ENCODE data around the gene ADCK1. TPM values are rescaled to one million over a fixed set of nuclear protein-coding genes. Genes with fewer than 3 reads are reported as not detected.

The ADCK1 gene
- total RNA-seq, 1 experiment from 2014 or later = 12.2 TPM

- DNase-seq = no peak
- Histone ChIP-seq H3K27ac (ENCODE audit: insufficient read length, low read depth, low read length) (no peak overlapping the region), H2BK12ac (ENCODE audit: insufficient read length, low read depth, low read length) (no peak overlapping the region), H4K91ac (ENCODE audit: insufficient read length, low read depth, low read length) (no peak overlapping the region), H3K9me3 (ENCODE audit: control insufficient read depth, low read depth, low read length) (no peaks in the 10 kb centered on the region), H3K56ac (ENCODE audit: insufficient read length, low read depth, low read length) (no peak overlapping the region), H4K20me1 (ENCODE audit: control insufficient read depth, insufficient read depth, insufficient read length) (no peaks in the 10 kb centered on the region), H4K8ac (replicated peaks; ENCODE audit: insufficient read length, low read depth, low read length) (no peak overlapping the region), H2AFZ (ENCODE audit: low read length) (no peak overlapping the region), H2AK5ac (ENCODE audit: insufficient read length, low read length) (no peak overlapping the region), H3K27me3 (ENCODE audit: insufficient read depth, low read length) (no peaks in the 10 kb centered on the region), H3K18ac (ENCODE audit: insufficient read length, low read depth, low read length) (no peak overlapping the region), H3K4me2 (ENCODE audit: insufficient read depth, insufficient read length, low read length) (no peak overlapping the region), H2BK20ac (ENCODE audit: low read depth, low read length, poor library complexity, severe bottlenecking) (no peak overlapping the region), H3K79me2 (ENCODE audit: insufficient read depth, low read length) (no peaks in the 10 kb centered on the region), H3T11ph (ENCODE audit: low read length) (no peak overlapping the region), H2BK5ac (ENCODE audit: insufficient read length, low read length) (no peak overlapping the region), H3K79me1 (ENCODE audit: insufficient read depth, low read depth, low read length, poor library complexity, severe bottlenecking) (no peaks in the 10 kb centered on the region), H3K9ac (ENCODE audit: extremely low read depth, insufficient read length, low read length) (no peak overlapping the region), H3K23me2 (ENCODE audit: insufficient read length, low read depth, low read length, poor library complexity, severe bottlenecking) (no peaks in the 10 kb centered on the region), H2BK15ac (ENCODE audit: low read depth, low read length) (no peak overlapping the region), H4K5ac (ENCODE audit: insufficient read length, low read depth, low read length) (no peak overlapping the region), H3K14ac (ENCODE audit: insufficient read depth, low read length) (no peak overlapping the region), H3K4ac (ENCODE audit: low read depth, low read length) (no peak overlapping the region), H3K4me1 (ENCODE audit: insufficient read depth, low read length) (no peaks in the 10 kb centered on the region), H2BK120ac (ENCODE audit: low read depth, low read length, poor library complexity, severe bottlenecking) (no peak overlapping the region), H3K23ac (ENCODE audit: insufficient read length, low read depth, low read length) (no peak overlapping the region)
- peaks cover 6 to 7% of the 10 kb centered on the region in 2 experiments for H3K4me1 Mint-ChIP-seq
- H3K36me3 Mint-ChIP-seq (ENCODE audit: insufficient read depth in 1 of 3, low read depth in 3 of 3) = no peaks in the 10 kb centered on the region; a peak in 2 of 7 replicates
- WGBS (ENCODE audit: extremely low coverage, insufficient read length, low lambda C conversion rate) = no CpG with 5 or more reads among the region's 1 CpG
- H3K4me3 Mint-ChIP-seq = no peak overlapping the region
- TF ChIP-seq CTCF (conservative IDR thresholded peaks at IDR 0.05) = no peak
- H3K27me3 Mint-ChIP-seq (ENCODE audit: low read depth) = no peaks in the 10 kb centered on the region
- H3K27ac Mint-ChIP-seq = no peak overlapping the region
- H3K9me3 Mint-ChIP-seq = no peaks in the 10 kb centered on the region
These were observed 102.9 kb downstream of the ADCK1 start for GRCh38 chr14:77902811-77903210.
